ENCODE data around the gene AQP1. TPM values are rescaled to one million over a fixed set of nuclear protein-coding genes. Genes with fewer than 3 reads are reported as not detected.

AQP1 gene
- total RNA-seq, 1 experiment from 2014 or later: 0.15 TPM

DNA sequence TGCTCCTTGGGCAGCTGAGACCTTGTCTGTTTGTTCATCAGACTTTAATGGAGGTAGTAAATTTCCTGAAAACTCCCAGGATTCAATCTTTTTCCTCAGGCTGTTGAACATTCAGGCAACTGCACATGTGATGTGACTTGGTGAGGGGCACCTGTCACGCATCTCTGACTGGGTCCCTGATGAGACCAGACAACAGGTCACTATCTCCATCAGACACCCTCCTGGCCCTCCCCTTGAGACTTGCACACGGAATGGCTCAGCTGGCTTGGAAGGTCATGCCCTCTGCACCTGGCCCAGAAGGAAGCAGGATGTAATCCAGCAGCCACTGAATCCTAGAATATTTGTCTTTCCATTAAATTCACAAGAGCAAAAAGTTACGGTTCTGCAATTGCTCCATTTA lies 15.9 kb downstream of the AQP1 start:
- no peak overlapping the region for H4K5ac ChIP-seq (ENCODE audit: insufficient read length, low read depth, low read length)
- no peaks in the 10 kb centered on the region for H3K79me1 ChIP-seq (ENCODE audit: insufficient read depth, low read depth, low read length, poor library complexity, severe bottlenecking)
- H3K4me2 ChIP-seq (ENCODE audit: insufficient read depth, insufficient read length, low read length): no peak overlapping the region
- H2BK20ac ChIP-seq (ENCODE audit: low read depth, low read length, poor library complexity, severe bottlenecking): no peak overlapping the region
- H3K56ac ChIP-seq (ENCODE audit: insufficient read length, low read depth, low read length): no peak overlapping the region
- no peak overlapping the region for H3K23ac ChIP-seq (ENCODE audit: insufficient read length, low read depth, low read length)
- H4K91ac ChIP-seq (ENCODE audit: insufficient read length, low read depth, low read length): no peak overlapping the region
- H3K27me3 ChIP-seq (ENCODE audit: insufficient read depth, low read length): no peaks in the 10 kb centered on the region
- H3K9ac ChIP-seq (ENCODE audit: extremely low read depth, insufficient read length, low read length): no peak overlapping the region
- Mint-ChIP-seq H3K9me3 (no peaks in the 10 kb centered on the region; a peak in 1 of 5 replicates), H3K4me1 (peaks cover 0 to 2% of the 10 kb centered on the region in 2 experiments; a peak in 1 of 4 replicates), H3K36me3 (ENCODE audit: insufficient read depth in 1 of 3, low read depth in 3 of 3) (no peaks in the 10 kb centered on the region), H3K4me3 (no peak overlapping the region), H3K27ac (no peak overlapping the region), H3K27me3 (ENCODE audit: low read depth) (peaks cover 55% of the 10 kb centered on the region)
- H2AK5ac ChIP-seq (ENCODE audit: insufficient read length, low read length): no peak overlapping the region
- no peaks in the 10 kb centered on the region for H3K23me2 ChIP-seq (ENCODE audit: insufficient read length, low read depth, low read length, poor library complexity, severe bottlenecking)
- H2BK15ac ChIP-seq (ENCODE audit: low read depth, low read length): no peak overlapping the region
- H2AFZ ChIP-seq (ENCODE audit: low read length): no peak overlapping the region
- no peaks in the 10 kb centered on the region for H3K4me1 ChIP-seq (ENCODE audit: insufficient read depth, low read length)
- H3K14ac ChIP-seq (ENCODE audit: insufficient read depth, low read length): no peak overlapping the region
- no peak overlapping the region for H3K27ac ChIP-seq (ENCODE audit: insufficient read length, low read depth, low read length)
- H2BK12ac ChIP-seq (ENCODE audit: insufficient read length, low read depth, low read length): no peak overlapping the region
- H3K9me3 ChIP-seq (ENCODE audit: control insufficient read depth, low read depth, low read length): no peaks in the 10 kb centered on the region
- no peak overlapping the region for H4K8ac ChIP-seq (replicated peaks; ENCODE audit: insufficient read length, low read depth, low read length)
- H3K18ac ChIP-seq (ENCODE audit: insufficient read length, low read depth, low read length): no peak overlapping the region
- H3K79me2 ChIP-seq (ENCODE audit: insufficient read depth, low read length): no peaks in the 10 kb centered on the region
- DNase-seq: no peak
- H2BK5ac ChIP-seq (ENCODE audit: insufficient read length, low read length): no peak overlapping the region
- no peaks in the 10 kb centered on the region for H4K20me1 ChIP-seq (ENCODE audit: control insufficient read depth, insufficient read depth, insufficient read length)
- H3T11ph ChIP-seq (ENCODE audit: low read length): no peak overlapping the region
- TF ChIP-seq, protein P1, sequence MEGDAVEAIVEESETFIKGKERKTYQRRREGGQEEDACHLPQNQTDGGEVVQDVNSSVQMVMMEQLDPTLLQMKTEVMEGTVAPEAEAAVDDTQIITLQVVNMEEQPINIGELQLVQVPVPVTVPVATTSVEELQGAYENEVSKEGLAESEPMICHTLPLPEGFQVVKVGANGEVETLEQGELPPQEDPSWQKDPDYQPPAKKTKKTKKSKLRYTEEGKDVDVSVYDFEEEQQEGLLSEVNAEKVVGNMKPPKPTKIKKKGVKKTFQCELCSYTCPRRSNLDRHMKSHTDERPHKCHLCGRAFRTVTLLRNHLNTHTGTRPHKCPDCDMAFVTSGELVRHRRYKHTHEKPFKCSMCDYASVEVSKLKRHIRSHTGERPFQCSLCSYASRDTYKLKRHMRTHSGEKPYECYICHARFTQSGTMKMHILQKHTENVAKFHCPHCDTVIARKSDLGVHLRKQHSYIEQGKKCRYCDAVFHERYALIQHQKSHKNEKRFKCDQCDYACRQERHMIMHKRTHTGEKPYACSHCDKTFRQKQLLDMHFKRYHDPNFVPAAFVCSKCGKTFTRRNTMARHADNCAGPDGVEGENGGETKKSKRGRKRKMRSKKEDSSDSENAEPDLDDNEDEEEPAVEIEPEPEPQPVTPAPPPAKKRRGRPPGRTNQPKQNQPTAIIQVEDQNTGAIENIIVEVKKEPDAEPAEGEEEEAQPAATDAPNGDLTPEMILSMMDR (conservative IDR thresholded peaks at IDR 0.05): no peak
- WGBS (ENCODE audit: extremely low coverage, insufficient read length, low lambda C conversion rate): no CpG with 5 or more reads among the region's 3 CpGs
- no peak overlapping the region for H2BK120ac ChIP-seq (ENCODE audit: low read depth, low read length, poor library complexity, severe bottlenecking)
- H3K4ac ChIP-seq (ENCODE audit: low read depth, low read length): no peak overlapping the region

Data from H9 (cell line).